Measurements from ENCODE around the gene TNFRSF1B. TPM values are rescaled to one million over a fixed set of nuclear protein-coding genes. Genes with fewer than 3 reads are reported as not detected.

Gene TNFRSF1B
- polyA plus RNA-seq, 1 donor from 2014 or later, result not detected

DNA sequence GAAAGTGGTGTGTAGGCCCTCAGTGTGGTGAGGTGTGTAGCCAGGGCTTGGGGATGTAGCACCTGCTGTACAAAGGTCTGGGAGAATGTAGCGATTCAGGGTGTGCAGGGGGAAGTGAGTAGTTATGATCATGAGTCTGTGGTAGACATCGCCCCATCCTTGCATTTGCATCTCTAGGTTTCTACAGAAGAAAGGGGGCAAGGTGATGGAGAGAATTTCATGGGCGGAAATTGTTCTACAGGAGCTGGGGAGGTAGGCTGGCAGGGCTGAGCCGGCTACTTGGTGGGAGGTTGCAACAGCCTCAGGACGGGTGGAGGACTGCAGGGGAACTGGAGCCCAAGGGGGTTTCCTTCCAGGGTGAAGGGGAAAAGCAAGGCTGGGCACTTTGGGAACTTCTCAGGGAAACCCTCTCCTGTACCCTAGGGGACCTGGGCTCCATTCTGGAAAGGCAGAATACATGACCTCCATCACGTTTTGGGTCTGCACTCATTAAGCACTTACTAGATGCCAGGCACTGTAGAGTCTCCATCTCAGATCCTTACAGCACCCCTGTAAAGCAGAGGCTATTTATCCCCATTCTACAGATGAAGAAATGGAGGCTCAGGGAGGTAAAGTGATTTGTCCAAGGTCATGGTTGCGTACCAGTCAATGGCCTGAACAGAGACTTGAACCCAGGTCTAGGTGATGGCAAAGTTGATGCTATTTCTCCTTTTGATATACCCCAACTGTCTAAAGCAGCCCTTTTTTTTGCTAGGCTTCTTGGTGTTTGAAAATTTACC, 14.5 kb upstream of the TNFRSF1B start:
- Histone ChIP-seq H3K9me2 (ENCODE audit: insufficient read depth, low read length) (no peaks in the 10 kb centered on the region), H3K4me2 (ENCODE audit: low read length) (no peak overlapping the region), H3K79me2 (replicated peaks; ENCODE audit: insufficient read depth, low read length) (no peaks in the 10 kb centered on the region), H3F3A (ENCODE audit: insufficient read depth, low read length, poor library complexity, severe bottlenecking) (no peaks in the 10 kb centered on the region), H3K4me3 (ENCODE audit: low read length) (no peak overlapping the region), H3K9ac (ENCODE audit: low read length) (no peak overlapping the region), H2AFZ (ENCODE audit: low read depth, low read length) (no peak overlapping the region), H3K27ac (ENCODE audit: low read length) (no peak overlapping the region), H3K9me3 (ENCODE audit: low read length) (no peaks in the 10 kb centered on the region), H3K36me3 (ENCODE audit: insufficient read depth, low read length) (no peaks in the 10 kb centered on the region), H3K27me3 (ENCODE audit: insufficient read depth, low read depth, low read length) (no peaks in the 10 kb centered on the region), H4K20me1 (ENCODE audit: insufficient read depth) (no peaks in the 10 kb centered on the region)
- TF ChIP-seq POLR2AphosphoS5 (IDR thresholded peaks at IDR 0.05), result no peak
- no peak for TF ChIP-seq RAD21 (conservative IDR thresholded peaks at IDR 0.05)
- TF ChIP-seq EZH2 (IDR thresholded peaks at IDR 0.05; ENCODE audit: borderline replicate concordance, insufficient read depth, low read length, poor library complexity, severe bottlenecking), result no peak
- TF ChIP-seq MXI1 (conservative IDR thresholded peaks at IDR 0.05; ENCODE audit: poor library complexity, severe bottlenecking), result no peak
- TF ChIP-seq TAF1 (IDR thresholded peaks at IDR 0.05; ENCODE audit: low read depth), result no peak
- TF ChIP-seq SMC3 (conservative IDR thresholded peaks at IDR 0.05; ENCODE audit: poor library complexity), result no peak
- TF ChIP-seq, protein P1, sequence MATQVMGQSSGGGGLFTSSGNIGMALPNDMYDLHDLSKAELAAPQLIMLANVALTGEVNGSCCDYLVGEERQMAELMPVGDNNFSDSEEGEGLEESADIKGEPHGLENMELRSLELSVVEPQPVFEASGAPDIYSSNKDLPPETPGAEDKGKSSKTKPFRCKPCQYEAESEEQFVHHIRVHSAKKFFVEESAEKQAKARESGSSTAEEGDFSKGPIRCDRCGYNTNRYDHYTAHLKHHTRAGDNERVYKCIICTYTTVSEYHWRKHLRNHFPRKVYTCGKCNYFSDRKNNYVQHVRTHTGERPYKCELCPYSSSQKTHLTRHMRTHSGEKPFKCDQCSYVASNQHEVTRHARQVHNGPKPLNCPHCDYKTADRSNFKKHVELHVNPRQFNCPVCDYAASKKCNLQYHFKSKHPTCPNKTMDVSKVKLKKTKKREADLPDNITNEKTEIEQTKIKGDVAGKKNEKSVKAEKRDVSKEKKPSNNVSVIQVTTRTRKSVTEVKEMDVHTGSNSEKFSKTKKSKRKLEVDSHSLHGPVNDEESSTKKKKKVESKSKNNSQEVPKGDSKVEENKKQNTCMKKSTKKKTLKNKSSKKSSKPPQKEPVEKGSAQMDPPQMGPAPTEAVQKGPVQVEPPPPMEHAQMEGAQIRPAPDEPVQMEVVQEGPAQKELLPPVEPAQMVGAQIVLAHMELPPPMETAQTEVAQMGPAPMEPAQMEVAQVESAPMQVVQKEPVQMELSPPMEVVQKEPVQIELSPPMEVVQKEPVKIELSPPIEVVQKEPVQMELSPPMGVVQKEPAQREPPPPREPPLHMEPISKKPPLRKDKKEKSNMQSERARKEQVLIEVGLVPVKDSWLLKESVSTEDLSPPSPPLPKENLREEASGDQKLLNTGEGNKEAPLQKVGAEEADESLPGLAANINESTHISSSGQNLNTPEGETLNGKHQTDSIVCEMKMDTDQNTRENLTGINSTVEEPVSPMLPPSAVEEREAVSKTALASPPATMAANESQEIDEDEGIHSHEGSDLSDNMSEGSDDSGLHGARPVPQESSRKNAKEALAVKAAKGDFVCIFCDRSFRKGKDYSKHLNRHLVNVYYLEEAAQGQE (IDR thresholded peaks at IDR 0.05; ENCODE audit: borderline replicate concordance), result no peak
- TF ChIP-seq, protein P2, sequence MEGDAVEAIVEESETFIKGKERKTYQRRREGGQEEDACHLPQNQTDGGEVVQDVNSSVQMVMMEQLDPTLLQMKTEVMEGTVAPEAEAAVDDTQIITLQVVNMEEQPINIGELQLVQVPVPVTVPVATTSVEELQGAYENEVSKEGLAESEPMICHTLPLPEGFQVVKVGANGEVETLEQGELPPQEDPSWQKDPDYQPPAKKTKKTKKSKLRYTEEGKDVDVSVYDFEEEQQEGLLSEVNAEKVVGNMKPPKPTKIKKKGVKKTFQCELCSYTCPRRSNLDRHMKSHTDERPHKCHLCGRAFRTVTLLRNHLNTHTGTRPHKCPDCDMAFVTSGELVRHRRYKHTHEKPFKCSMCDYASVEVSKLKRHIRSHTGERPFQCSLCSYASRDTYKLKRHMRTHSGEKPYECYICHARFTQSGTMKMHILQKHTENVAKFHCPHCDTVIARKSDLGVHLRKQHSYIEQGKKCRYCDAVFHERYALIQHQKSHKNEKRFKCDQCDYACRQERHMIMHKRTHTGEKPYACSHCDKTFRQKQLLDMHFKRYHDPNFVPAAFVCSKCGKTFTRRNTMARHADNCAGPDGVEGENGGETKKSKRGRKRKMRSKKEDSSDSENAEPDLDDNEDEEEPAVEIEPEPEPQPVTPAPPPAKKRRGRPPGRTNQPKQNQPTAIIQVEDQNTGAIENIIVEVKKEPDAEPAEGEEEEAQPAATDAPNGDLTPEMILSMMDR (IDR thresholded peaks at IDR 0.05; ENCODE audit: poor library complexity, severe bottlenecking), result no peak
- no peak for TF ChIP-seq EP300 (conservative IDR thresholded peaks at IDR 0.05; ENCODE audit: poor library complexity, severe bottlenecking)

DNA sequence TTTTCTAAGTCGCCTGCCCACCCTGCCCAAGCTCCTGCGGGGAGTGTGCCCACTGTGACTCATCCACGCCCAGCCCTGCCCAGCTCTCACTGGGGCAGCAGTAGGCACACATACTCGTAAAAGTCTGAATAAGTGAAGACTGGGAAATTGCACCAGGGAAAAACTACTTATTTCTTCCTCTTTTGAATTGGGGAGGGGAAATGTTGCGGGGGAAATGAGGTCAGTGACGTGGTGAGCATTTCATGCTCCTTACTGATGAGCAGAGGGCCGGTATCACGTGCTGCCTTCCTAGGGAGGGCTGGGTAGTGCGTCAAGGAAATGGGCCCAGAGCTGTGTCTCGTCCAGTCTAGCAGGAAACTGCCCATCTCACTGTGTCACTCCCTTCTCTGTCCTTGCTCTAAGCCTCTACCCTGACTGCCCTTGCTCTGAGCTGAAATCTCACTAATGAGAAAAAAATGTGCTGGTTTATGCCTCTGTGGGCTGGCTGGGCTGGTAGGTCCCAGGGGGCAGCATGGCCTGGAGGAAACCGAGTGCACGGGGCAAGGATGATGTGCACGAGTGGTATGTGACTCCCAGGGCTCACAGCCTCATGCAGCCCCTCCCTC, 13.5 kb upstream of the TNFRSF1B start:
- Histone ChIP-seq H2AFZ (ENCODE audit: low read depth, low read length) (no peak overlapping the region), H3K4me3 (ENCODE audit: low read length) (no peak overlapping the region), H3K9me2 (ENCODE audit: insufficient read depth, low read length) (no peaks in the 10 kb centered on the region), H3K4me2 (ENCODE audit: low read length) (no peak overlapping the region), H4K20me1 (ENCODE audit: insufficient read depth) (no peaks in the 10 kb centered on the region), H3K36me3 (ENCODE audit: insufficient read depth, low read length) (no peaks in the 10 kb centered on the region), H3K27me3 (ENCODE audit: insufficient read depth, low read depth, low read length) (no peaks in the 10 kb centered on the region), H3K27ac (ENCODE audit: low read length) (no peak overlapping the region), H3K9ac (ENCODE audit: low read length) (no peak overlapping the region), H3K79me2 (replicated peaks; ENCODE audit: insufficient read depth, low read length) (no peaks in the 10 kb centered on the region), H3F3A (ENCODE audit: insufficient read depth, low read length, poor library complexity, severe bottlenecking) (no peaks in the 10 kb centered on the region), H3K9me3 (ENCODE audit: low read length) (no peaks in the 10 kb centered on the region)
- TF ChIP-seq EP300 (conservative IDR thresholded peaks at IDR 0.05; ENCODE audit: poor library complexity, severe bottlenecking) (no peak), TAF1 (IDR thresholded peaks at IDR 0.05; ENCODE audit: low read depth) (no peak), MXI1 (conservative IDR thresholded peaks at IDR 0.05; ENCODE audit: poor library complexity, severe bottlenecking) (no peak), SMC3 (conservative IDR thresholded peaks at IDR 0.05; ENCODE audit: poor library complexity) (no peak), EZH2 (IDR thresholded peaks at IDR 0.05; ENCODE audit: borderline replicate concordance, insufficient read depth, low read length, poor library complexity, severe bottlenecking) (no peak)
- TF ChIP-seq, protein P1 (IDR thresholded peaks at IDR 0.05; ENCODE audit: borderline replicate concordance), result no peak

All from neural cell (in vitro differentiated cells).